Gastrocnemius medialis (tissue), 4 donors: ENCODE results near the gene DCTN2. TPM values are rescaled to one million over a fixed set of nuclear protein-coding genes. Genes with fewer than 3 reads are reported as not detected.

Source experiments
- ATAC-seq, 2 donors: fragments of 150-250 bp; one replicate each; pipeline ENCODE4 v1.9.1; 2016
- DNase-seq, 2 donors: peaks; one replicate each; pipeline ENCODE4 v3.0.0-alpha.2; 2019
- H3K27ac ChIP-seq, 4 donors: fragments of 200-600 bp; sonication (generic); 1 replicate in 1 of 4; 2 replicates in 3 of 4; pipeline ENCODE4 v1.5.1; 2016 to 2018; ENCODE audit warnings: mild to moderate bottlenecking in 2 of 4, moderate library complexity in 1 of 4
- H3K27me3 ChIP-seq, 3 donors: fragments of 200-600 bp; sonication (generic) in 2 of 3; 1 replicate in 1 of 3; 2 replicates in 2 of 3; pipeline versions ENCODE4 v1.5.1 to v1.6.0; 2016 to 2019; ENCODE audit warnings: mild to moderate bottlenecking in 1 of 3, moderate library complexity in 1 of 3
- H3K36me3 ChIP-seq, 2 donors: fragments of 200-600 bp; sonication (generic) in 1 of 2; one replicate each; pipeline ENCODE4 v1.5.1; 2017 to 2018
- H3K4me1 ChIP-seq, 2 donors: fragments of 200-600 bp; sonication (generic) in 1 of 2; one replicate each; pipeline ENCODE4 v1.5.1; 2016 to 2017; ENCODE audit warnings: mild to moderate bottlenecking in 2 of 2
- H3K4me3 ChIP-seq, 4 donors: fragments of 200-600 bp; sonication (generic) in 3 of 4; 1 replicate in 1 of 4; 2 replicates in 3 of 4; pipeline ENCODE4 v1.5.1; 2016 to 2019; ENCODE audit warnings: mild to moderate bottlenecking in 2 of 4
- H3K9me3 ChIP-seq, 3 donors: fragments of 200-600 bp; sonication (generic) in 2 of 3; 1 replicate in 1 of 3; 2 replicates in 2 of 3; pipeline ENCODE4 v1.5.1; 2016 to 2019
- POLR2A ChIP-seq, 2 donors: fragments of 450-650 bp; IDR thresholded peaks; one replicate each; pipeline ENCODE4 v1.6.1; 2017; ENCODE audit warnings: antibody characterized with exemption in 2 of 2, mild to moderate bottlenecking in 2 of 2, moderate library complexity in 2 of 2
- in situ Hi-C, 4 donors: fragments of 200-750 bp; cut with MboI; loops; one replicate each; pipeline versions ENCODE4 v1.15.0 to v1.8.0; 2017; ENCODE audit warnings: low sequenced_read_pairs in 4 of 4
- intact Hi-C: fragments of 100-400 bp; cut with DNase I; formaldehyde crosslinking; loops from one replicate; pipeline ENCODE4 v1.15.1; 2023; ENCODE audit warnings: low total_unique reads
- total RNA-seq, 4 donors: library from RNA; depleted of rRNA; stranded (reverse); fragments of >200 nt; gene quantifications; one replicate each; pipeline versions ENCODE4 v1.1.0 to v1.2.3, GENCODE V29; 2016
- TF ChIP-seq, protein P1 (sequence below), 5 experiments: fragments of 450-650 bp in 3 of 5; fragments of 200-600 bp in 2 of 5; sonication (generic) in 2 of 5; IDR thresholded peaks in 4 of 5; conservative IDR thresholded peaks in 1 of 5; 1 replicate in 4 of 5; 2 replicates in 1 of 5; pipeline ENCODE4 v1.5.1; 2016 to 2019; ENCODE audit warnings: antibody characterized with exemption in 5 of 5, mild to moderate bottlenecking in 3 of 5, moderate library complexity in 3 of 5

The DCTN2 gene
- total RNA-seq, 4 donors from 2014 or later, result 147 to 265 (median 177) TPM

DNA sequence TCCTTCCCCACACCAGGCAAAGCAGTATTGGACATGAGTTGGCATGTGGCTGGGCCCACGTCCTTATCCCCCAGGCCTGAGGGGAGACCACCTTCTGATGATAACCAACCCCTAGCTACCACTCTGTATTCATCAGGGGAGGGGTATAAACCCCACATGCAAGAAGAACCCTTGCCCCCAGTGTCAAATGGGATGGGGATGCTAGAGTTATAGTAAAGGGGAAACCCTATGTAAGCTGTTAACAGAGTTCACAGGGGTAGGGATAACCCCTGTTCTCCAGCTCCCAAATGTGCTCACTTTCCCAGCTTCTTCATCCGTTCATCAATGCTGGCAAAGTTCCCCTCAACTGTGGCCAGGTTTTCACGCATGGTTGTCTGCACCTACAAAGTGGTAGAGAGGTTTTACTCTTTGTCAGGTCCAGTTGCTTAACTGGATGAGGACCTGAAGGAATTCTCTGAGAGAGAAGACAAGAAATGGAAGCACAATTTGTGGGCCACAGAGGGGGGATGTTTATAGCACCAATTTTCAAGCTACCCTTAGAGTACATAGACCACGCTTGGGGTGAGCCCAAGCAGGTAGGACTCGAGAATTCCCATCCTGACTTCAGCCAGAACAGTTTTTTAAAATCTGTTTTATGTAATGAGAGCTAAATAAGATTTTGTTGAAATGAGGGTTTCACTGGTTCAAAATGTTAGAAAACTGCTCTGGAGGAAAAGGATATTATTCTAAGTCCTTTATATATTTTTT is 16.4 kb downstream of the DCTN2 start:
- no peak for TF ChIP-seq POLR2A (IDR thresholded peaks at IDR 0.05)
- TF ChIP-seq, protein P1, sequence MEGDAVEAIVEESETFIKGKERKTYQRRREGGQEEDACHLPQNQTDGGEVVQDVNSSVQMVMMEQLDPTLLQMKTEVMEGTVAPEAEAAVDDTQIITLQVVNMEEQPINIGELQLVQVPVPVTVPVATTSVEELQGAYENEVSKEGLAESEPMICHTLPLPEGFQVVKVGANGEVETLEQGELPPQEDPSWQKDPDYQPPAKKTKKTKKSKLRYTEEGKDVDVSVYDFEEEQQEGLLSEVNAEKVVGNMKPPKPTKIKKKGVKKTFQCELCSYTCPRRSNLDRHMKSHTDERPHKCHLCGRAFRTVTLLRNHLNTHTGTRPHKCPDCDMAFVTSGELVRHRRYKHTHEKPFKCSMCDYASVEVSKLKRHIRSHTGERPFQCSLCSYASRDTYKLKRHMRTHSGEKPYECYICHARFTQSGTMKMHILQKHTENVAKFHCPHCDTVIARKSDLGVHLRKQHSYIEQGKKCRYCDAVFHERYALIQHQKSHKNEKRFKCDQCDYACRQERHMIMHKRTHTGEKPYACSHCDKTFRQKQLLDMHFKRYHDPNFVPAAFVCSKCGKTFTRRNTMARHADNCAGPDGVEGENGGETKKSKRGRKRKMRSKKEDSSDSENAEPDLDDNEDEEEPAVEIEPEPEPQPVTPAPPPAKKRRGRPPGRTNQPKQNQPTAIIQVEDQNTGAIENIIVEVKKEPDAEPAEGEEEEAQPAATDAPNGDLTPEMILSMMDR (IDR thresholded peaks at IDR 0.05 in 4 of 5, conservative IDR thresholded peaks at IDR 0.05 in 1 of 5), result no peak

DNA sequence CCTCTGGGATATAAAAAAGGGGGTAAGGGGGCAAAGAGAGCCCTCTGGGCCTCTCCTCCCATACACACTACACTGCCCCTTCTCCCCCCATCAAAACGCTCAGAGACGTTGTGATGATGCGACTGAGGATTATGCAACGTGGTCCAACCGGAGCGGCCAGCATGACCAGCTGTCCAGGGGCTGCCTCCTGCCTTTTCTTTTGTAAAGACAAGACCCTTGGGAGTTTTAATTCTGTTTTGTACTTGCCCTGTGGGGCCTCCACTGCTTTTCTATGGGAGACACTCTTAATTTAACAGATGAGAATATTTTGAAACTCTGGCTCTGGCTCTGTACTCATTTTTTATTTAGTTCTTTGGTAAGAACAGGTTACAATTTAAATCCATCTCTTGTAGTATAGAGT is 17.2 kb downstream of the DCTN2 start:
- Histone ChIP-seq H3K9me3 (no peaks in the 10 kb centered on the region), H3K4me1 (peaks cover 2 to 6% of the 10 kb centered on the region in 2 donors), H3K36me3 (peaks cover 2 to 98% of the 10 kb centered on the region in 2 donors), H3K27ac (peak overlapping the region in 1 of 4 donors; percentile 2), H3K27me3 (no peaks in the 10 kb centered on the region), H3K4me3 (no peak overlapping the region)
- in situ Hi-C loops (no loop called here), intact Hi-C loops (loop anchor here (10.0 kb wide), 2 partner anchors 445 to 895 kb away; partner anchors contain the start of genes BAZ2A and NAB2)
- DNase-seq (no peak), ATAC-seq (no peak)
- no peak for TF ChIP-seq POLR2A (IDR thresholded peaks at IDR 0.05)

More for the DNA sequence above, 16.4 kb downstream of the DCTN2 start:
- Histone ChIP-seq H3K4me1 (peaks cover 0 to 4% of the 10 kb centered on the region in 2 donors), H3K4me3 (no peak overlapping the region), H3K27me3 (no peaks in the 10 kb centered on the region), H3K36me3 (peaks cover 2 to 98% of the 10 kb centered on the region in 2 donors), H3K9me3 (no peaks in the 10 kb centered on the region), H3K27ac (no peak overlapping the region)
- in situ Hi-C loops (no loop called here), intact Hi-C loops (no loop called here)
- ATAC-seq (no peak), DNase-seq (no peak)

DNA sequence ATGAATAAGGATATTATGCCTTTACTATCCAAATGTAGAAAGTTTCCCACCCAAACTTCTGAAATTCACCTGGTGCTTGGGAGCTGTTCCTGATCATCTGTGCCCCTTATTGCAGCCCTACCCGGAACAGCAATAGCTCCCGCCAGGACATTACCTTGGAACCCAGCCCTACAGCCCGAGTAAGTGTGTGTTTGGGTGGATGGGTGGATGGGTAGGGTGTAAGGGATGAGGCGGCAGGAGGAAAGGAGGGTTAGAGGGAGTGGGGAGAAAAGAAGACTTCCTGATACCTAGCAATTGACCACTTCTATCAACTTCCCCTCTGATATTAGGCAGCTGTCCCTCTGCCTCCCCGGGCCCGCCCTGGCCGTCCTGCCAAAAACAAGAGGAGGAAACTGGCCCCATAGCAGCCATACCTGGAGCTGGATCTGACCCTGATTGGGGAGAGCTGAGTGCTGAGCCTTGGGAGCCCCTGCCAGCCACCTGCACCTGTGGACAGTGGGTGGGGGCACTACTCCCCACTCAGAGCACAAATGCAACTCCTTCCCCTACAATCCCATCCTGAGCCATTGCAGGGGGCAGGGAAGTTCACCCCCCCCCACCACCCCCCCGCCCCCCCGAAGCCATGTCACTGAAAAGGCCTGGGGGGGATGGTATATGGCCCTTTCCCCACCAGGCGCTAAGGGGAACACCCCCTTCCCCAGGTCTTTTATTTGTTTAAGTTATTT is 18.0 kb downstream of the DCTN2 start:
- no peak for DNase-seq
- ATAC-seq, result no peak
- H3K4me3 ChIP-seq, result no peak overlapping the region
- H3K36me3 ChIP-seq, result peaks cover 2 to 94% of the 10 kb centered on the region in 2 donors
- H3K27me3 ChIP-seq, result no peaks in the 10 kb centered on the region
- H3K27ac ChIP-seq, result no peak overlapping the region
- intact Hi-C loops (loop anchor here (10.0 kb wide), 2 partner anchors 444 to 894 kb away; partner anchors contain the start of genes BAZ2A and NAB2), in situ Hi-C loops (no loop called here)
- H3K9me3 ChIP-seq, result no peaks in the 10 kb centered on the region
- TF ChIP-seq POLR2A (IDR thresholded peaks at IDR 0.05), result no peak
- TF ChIP-seq, protein P1 (IDR thresholded peaks at IDR 0.05 in 4 of 5, conservative IDR thresholded peaks at IDR 0.05 in 1 of 5), result no peak
- H3K4me1 ChIP-seq, result peaks cover 10 to 14% of the 10 kb centered on the region in 2 donors

DNA sequence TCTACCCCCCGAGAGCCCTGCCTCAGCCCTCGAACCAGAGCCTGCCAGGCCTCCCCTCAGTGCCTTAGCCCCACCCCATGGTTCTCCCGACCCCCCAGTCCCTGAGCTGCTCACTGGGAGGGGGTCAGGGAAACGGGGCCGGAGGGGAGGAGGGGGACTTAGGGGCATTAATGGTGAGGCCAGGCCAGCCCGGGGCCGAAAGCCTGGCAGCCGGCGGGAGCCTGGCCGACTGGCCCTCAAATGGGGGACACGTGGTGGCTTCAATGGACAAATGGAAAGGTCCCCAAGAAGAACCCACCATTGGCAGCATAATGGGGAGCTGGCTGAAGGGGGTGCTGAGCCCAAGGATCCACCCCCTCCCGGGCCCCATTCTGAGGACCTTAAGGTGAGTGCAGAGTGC is 18.8 kb downstream of the DCTN2 start:
- Histone ChIP-seq H3K27ac (peak overlapping the region in 1 of 4 donors; percentile 4), H3K9me3 (no peaks in the 10 kb centered on the region), H3K4me1 (peaks cover 18 to 21% of the 10 kb centered on the region in 2 donors), H3K27me3 (no peaks in the 10 kb centered on the region), H3K36me3 (peaks cover 0 to 87% of the 10 kb centered on the region in 2 donors), H3K4me3 (no peak overlapping the region)
- in situ Hi-C loops (no loop called here), intact Hi-C loops (loop anchor here (10.0 kb wide), 2 partner anchors 443 to 893 kb away; partner anchors contain the start of genes BAZ2A and NAB2)
- TF ChIP-seq POLR2A (IDR thresholded peaks at IDR 0.05), result no peak
- TF ChIP-seq, protein P1 (IDR thresholded peaks at IDR 0.05 in 4 of 5, conservative IDR thresholded peaks at IDR 0.05 in 1 of 5), result no peak
- DNase-seq (no peak), ATAC-seq (no peak)

DNA sequence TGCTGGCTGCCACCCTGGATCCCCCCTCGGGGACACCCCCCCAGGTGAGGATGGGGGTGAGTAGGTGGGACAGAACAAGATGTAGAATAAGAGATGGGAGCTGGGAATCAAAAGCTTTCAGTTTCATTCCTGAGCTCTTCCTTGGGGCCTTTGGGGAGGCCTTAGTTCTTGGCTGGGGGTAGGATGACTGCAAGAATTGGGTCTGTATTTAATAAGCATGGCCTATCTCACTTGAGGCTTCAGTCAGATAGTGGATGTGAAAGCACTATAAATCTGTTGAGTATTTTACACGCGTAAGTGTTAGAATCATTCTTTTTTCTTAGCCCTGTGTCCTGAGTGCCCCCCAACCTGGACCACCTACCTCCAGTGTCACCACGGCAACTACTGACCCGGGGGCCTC is 19.8 kb downstream of the DCTN2 start:
- ATAC-seq (no peak), DNase-seq (no peak)
- H3K27me3 ChIP-seq, result no peaks in the 10 kb centered on the region
- H3K4me3 ChIP-seq, result no peak overlapping the region
- in situ Hi-C loops (no loop called here), intact Hi-C loops (loop anchor here (10.0 kb wide), 2 partner anchors 442 to 892 kb away; partner anchors contain the start of genes BAZ2A and NAB2)
- TF ChIP-seq, protein P1 (IDR thresholded peaks at IDR 0.05 in 4 of 5, conservative IDR thresholded peaks at IDR 0.05 in 1 of 5), result no peak
- no peak for TF ChIP-seq POLR2A (IDR thresholded peaks at IDR 0.05)
- H3K4me1 ChIP-seq, result peaks cover 19 to 23% of the 10 kb centered on the region in 2 donors
- H3K27ac ChIP-seq, result no peak overlapping the region
- H3K9me3 ChIP-seq, result no peaks in the 10 kb centered on the region
- H3K36me3 ChIP-seq, result peaks cover 0 to 77% of the 10 kb centered on the region in 2 donors
